ENCODE data around the gene C2orf42. TPM values are rescaled to one million over a fixed set of nuclear protein-coding genes. Genes with fewer than 3 reads are reported as not detected.

Gene C2orf42
- total RNA-seq, 1 experiment from 2014 or later: 17.4 TPM

DNA sequence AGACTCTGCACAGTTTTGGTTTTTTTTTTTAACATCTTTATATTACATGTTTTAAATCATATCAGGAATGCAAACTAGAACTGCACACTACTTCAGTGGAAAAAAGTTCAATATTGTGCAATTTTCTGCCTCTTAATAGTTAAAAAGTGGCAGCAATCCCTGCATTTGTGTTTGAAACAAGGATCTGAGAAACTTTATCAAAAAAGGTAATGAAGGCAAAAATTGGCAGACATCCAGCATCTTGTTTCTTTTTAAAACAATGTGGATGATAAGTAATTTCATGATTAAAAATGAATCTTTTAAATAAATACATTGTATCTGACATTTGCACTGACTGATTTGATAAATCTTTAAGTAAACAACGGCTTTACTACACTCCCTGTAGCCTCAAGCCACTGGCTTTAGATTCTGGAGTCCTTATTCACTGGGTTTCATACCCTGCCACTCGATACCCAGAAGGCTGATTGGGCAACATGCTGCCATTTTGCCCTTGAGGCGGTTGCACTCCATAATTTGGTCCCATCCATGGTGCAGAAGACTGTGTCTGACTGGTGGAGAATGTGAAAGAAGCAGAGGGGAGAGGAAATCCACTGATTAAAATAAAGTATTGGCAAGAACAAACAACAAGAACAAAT, 21.6 kb upstream of the C2orf42 start:
- no peaks in the 10 kb centered on the region for H4K20me1 ChIP-seq (ENCODE audit: insufficient read depth)
- no peak for ATAC-seq
- no peak for DNase-seq (ENCODE audit: low read depth, low spot score)
- POLR2A ChIA-PET: no interaction called here
- no peaks in the 10 kb centered on the region for H3K79me2 ChIP-seq (ENCODE audit: insufficient read depth, low read length)
- no peaks in the 10 kb centered on the region for H3K27me3 ChIP-seq (ENCODE audit: insufficient read depth, low read length)
- H3K9ac ChIP-seq (ENCODE audit: low read length): no peak overlapping the region
- no peaks in the 10 kb centered on the region for H3K4me1 ChIP-seq (ENCODE audit: control insufficient read depth in 1 of 2, insufficient read depth in 2 of 2, low read length in 2 of 2)
- TF ChIP-seq REST (IDR thresholded peaks at IDR 0.05; ENCODE audit: low read depth) (no peak), EGR1 (IDR thresholded peaks at IDR 0.05; ENCODE audit: low read depth) (no peak), YY1 (IDR thresholded peaks at IDR 0.05; ENCODE audit: extremely low read depth, insufficient replicate concordance, low read depth, low read length) (no peak), CBX3 (IDR thresholded peaks at IDR 0.05; ENCODE audit: low read depth) (no peak), SIN3A (IDR thresholded peaks at IDR 0.05; ENCODE audit: low read depth) (no peak), ELF1 (IDR thresholded peaks at IDR 0.05; ENCODE audit: borderline replicate concordance, low read depth) (no peak), CEBPB (IDR thresholded peaks at IDR 0.05; ENCODE audit: low read depth) (no peak), POLR2A (IDR thresholded peaks at IDR 0.05; ENCODE audit: borderline replicate concordance, extremely low read depth, insufficient read depth, insufficient read length) (no peak)
- TF ChIP-seq, protein P1, sequence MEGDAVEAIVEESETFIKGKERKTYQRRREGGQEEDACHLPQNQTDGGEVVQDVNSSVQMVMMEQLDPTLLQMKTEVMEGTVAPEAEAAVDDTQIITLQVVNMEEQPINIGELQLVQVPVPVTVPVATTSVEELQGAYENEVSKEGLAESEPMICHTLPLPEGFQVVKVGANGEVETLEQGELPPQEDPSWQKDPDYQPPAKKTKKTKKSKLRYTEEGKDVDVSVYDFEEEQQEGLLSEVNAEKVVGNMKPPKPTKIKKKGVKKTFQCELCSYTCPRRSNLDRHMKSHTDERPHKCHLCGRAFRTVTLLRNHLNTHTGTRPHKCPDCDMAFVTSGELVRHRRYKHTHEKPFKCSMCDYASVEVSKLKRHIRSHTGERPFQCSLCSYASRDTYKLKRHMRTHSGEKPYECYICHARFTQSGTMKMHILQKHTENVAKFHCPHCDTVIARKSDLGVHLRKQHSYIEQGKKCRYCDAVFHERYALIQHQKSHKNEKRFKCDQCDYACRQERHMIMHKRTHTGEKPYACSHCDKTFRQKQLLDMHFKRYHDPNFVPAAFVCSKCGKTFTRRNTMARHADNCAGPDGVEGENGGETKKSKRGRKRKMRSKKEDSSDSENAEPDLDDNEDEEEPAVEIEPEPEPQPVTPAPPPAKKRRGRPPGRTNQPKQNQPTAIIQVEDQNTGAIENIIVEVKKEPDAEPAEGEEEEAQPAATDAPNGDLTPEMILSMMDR (IDR thresholded peaks at IDR 0.05 in 2 of 3, conservative IDR thresholded peaks at IDR 0.05 in 1 of 3; ENCODE audit: borderline replicate concordance in 1 of 3, insufficient read depth in 1 of 3, low read depth in 2 of 3, low read length in 2 of 3): no peak
- no peak overlapping the region for H3K4me2 ChIP-seq (ENCODE audit: low read length)
- CTCF ChIA-PET: interaction anchor here (0.6 kb wide), 1 partner anchor 118 kb away, joined by 5 read pairs; no protein-coding TSS in a partner anchor
- no peak overlapping the region for H2AFZ ChIP-seq (ENCODE audit: low read depth, low read length, poor library complexity, severe bottlenecking)
- H3K27ac ChIP-seq (ENCODE audit: low read depth, low read length): no peak overlapping the region
- H3K4me3 ChIP-seq (replicated peaks in 1 of 2; ENCODE audit: low read depth in 1 of 2, low read length in 2 of 2): no peak overlapping the region
- no TSS peak for BruUV-seq (replicated peaks)
- RAD21 ChIA-PET (ENCODE audit: low non-redundant PET in 1 of 2, low total read pairs in 2 of 2, uncharacterized antibody in 2 of 2, unreplicated experiment in 2 of 2): no interaction called here
- no peaks in the 10 kb centered on the region for H3K9me2 ChIP-seq (ENCODE audit: insufficient read depth)
- peaks cover 17 to 44% of the 10 kb centered on the region in 2 experiments; a peak in 3 of 4 replicates for H3K36me3 ChIP-seq (ENCODE audit: control insufficient read depth in 1 of 2, insufficient read depth in 2 of 2, low read length in 2 of 2)
- no peaks in the 10 kb centered on the region for H3K9me3 ChIP-seq (ENCODE audit: control insufficient read depth in 1 of 2, insufficient read depth in 1 of 2, low read depth in 1 of 2, low read length in 2 of 2)
- intact Hi-C loops (cut with micrococcal nuclease): no loop called here
